ENCODE data around the gene MRM3.
"Not testable (repeated sequence)": the region's sequence is repeated elsewhere in the genome, so short reads cannot be mapped to it uniquely, and the experiment has no call there.

MRM3 gene

GRCh38 chr17:795721-796120 is 13.6 kb downstream of the MRM3 start:
- DNase-seq (ENCODE audit: low read depth in 2 of 3, low spot score in 1 of 3): no peak

DNA sequence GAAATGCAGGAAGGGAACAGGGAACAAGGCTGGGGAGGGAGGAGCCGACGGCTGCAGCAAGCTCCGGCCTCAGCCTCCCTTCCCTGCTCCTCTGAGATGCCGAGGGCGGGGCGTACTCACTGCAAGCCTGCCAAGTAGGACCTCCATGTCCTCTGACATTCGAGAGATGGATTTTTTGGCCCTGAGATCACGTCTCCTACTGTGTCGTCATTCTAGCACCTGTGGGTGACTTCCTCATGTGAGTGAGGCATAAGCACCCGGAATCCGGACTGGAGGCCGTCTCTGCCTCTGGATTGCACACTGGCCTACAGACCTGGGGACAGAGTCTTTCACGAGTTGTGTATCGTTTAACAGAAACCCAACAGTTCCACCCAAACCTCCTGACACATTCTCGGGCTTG is 14.5 kb downstream of the MRM3 start:
- no peak for DNase-seq (ENCODE audit: low read depth in 2 of 3, low spot score in 1 of 3)

- DNase-seq (ENCODE audit: low read depth in 2 of 3, low spot score in 1 of 3): no peak
Observed at GRCh38 chr17:797236-797840, 15.2 kb downstream of the MRM3 start.

DNA sequence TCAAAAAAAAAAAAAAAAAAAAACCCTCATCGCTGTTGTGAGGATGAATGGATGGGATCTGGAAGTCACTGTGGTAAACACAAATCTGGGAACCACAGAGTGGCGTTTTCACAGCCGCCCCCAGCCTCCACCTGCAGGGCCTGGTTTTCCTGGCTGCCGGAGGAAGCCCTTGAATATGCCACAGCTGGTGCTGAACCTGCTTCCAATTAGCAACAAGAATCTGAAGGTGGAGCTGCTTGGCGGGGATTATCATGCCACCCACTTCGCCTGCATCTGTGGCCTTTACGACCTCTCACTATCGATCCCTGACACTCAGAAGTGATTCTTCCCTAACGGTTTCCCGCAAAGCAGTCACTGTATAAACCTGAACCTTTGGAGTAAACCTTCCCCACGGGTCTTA is 16.1 kb downstream of the MRM3 start:
- no peak for DNase-seq (ENCODE audit: low read depth in 2 of 3, low spot score in 1 of 3)

DNA sequence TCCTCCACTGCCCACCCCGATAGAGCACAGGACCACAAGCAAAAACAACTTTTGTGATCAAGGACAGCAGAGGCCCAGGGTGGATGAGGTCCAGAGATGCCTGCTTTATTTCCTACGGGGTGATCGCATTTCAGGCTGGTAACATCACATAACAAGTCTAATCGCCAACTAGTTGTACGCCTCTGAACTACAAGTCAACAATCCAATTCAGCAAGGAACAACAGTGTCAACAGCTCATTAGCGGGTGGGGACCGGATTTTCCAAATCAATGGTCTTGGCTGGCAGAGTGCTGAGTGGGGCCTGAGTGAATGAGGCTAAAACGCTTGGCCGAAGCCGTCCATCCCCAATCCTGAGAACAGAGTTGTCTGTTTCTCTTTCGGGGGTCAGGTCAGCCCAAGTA is 17.1 kb downstream of the MRM3 start:
- DNase-seq (ENCODE audit: low read depth in 2 of 3, low spot score in 1 of 3): no peak

DNA sequence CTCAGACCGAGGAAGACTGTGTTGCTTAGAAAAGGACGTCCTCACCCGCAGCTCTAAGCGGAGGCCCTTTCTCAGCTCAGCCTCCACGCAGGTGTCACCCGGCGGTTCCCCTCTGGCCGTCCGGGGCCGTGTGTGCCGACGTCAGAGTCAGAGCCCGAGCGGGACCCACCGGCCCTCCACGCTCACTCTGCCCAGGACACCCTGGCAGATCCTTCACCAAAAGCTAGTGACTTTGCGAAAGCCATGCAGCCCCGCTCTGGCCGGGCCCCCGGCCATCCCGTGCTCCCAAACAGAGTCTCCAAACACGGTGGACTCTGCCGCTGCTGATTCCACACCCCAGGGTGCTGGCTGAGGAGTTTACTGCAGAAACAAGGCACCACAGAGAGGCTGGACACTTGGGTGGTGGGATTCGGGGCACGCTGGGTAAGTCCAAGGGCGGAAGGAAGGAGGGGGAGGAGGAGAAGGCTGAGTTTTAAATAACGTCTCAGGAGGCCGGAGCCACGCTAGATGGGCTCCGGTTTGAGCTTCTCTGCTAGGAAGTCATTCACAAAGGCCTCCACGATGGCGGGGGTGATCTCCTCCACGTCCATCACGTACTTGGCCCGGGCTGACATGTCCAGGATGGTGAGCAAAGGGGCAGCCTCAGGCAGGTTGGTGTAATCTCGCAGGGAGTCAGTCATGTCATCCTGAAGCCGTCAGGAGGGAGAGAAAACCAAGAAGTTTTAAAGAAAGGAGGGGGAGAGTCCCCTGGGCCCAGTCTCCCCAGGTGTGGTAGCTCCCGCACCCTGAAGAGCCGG is 18.5 kb downstream of the MRM3 start:
- DNase-seq (ENCODE audit: low read depth in 2 of 3, low spot score in 1 of 3): no peak

GRCh38 chr17:801660-802059 is 19.5 kb downstream of the MRM3 start:
- no peak for DNase-seq (ENCODE audit: low read depth in 2 of 3, low spot score in 1 of 3)

DNA sequence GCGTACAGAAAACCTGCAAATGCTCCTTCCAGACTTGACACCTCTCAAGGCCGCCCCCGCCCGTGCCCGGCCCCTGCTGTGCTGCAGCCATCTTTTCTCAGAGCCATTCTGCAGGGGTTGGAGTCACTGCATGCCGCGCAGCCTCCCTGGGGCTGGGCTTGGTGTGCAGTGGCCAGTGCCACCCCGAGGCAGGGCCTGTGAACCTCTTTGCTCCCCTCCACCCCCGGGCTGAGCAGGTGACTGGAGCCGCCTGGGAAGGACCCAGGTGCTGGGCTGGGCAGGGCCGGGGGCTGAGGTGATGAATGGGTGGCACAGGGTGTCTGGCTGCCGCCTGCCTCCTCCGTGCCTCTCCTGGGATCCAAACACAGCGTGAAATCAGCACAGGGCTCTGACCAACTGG is 20.3 kb downstream of the MRM3 start:
- no peak for DNase-seq (ENCODE audit: low read depth in 2 of 3, low spot score in 1 of 3)

DNA sequence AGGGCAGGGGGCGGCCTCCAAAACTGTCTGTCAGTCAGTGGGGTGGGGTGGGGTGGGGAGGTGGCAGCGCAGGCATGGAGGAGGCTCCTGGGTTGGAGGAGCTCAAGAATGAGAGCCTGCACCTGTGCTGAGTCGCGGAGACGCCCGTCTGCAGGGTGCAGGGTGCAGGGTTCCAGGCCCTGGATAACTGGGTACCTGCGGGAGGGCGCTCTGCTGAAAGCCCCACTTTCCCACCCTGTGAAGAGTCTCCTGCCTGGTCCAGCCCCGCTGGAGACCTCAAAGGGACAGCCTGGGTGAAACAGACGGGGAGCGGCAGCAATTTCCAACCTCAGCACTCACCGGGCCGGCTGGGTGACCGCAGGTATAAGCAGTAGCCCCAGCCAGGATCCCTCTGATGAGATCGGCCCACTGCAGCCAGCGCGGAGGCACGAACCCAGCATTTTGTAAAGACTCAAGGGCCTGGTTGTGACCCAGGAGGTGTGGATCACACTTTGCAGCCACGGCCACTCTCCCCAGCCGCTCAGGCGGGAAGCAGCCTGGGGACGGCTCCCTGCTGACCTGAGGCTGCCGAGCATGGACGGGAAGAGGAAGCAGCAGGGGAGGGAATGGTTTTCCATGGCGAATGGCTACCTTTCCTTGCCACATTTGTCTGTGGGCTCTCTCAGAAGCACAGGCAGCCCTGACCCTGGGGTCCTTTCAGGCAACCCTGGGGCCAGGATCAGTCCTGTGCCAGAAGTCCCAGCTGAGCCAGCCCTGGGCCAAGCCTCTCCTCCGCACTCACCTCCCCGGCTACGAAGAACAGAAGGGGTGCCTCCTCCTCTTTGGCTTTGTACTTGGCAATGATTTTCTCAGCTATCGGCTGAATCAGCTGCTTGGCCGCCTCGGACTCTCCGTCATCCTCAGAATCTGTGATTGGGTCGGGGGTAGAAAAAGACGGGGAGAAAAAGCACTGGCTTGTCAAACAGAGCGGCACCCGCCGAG is 21.0 kb downstream of the MRM3 start:
- DNase-seq (ENCODE audit: low read depth in 2 of 3, low spot score in 1 of 3): no peak

- no peak for DNase-seq (ENCODE audit: low read depth in 2 of 3, low spot score in 1 of 3)
Observed at GRCh38 chr17:804541-805435, 22.6 kb downstream of the MRM3 start.

DNA sequence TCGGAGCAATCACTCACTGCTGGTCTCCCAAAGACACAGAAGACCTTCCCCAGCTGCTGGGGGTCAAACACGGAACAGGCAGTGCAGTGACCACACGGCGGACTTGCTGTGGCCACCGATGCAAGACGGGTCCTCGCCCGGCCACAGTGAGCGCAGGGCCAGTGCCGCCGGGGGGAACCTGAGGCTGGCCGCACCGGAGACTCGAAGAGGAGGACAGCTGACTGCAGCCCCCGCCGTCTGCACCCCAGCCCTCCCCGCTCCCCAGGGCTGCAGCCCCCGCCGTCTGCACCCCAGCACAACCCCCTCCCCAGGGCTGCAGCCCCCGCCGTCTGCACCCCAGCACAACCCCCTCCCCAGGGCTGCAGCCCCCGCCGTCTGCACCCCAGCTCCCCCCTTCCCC is 23.7 kb downstream of the MRM3 start:
- DNase-seq (ENCODE audit: low read depth in 2 of 3, low spot score in 1 of 3): not testable (repeated sequence)

- DNase-seq (ENCODE audit: low read depth in 2 of 3, low spot score in 1 of 3): no peak
Observed at GRCh38 chr17:806346-806745, 24.2 kb downstream of the MRM3 start.

- no peak for DNase-seq (ENCODE audit: low read depth in 2 of 3, low spot score in 1 of 3)
Observed at GRCh38 chr17:806781-807522, 24.8 kb downstream of the MRM3 start.

DNA sequence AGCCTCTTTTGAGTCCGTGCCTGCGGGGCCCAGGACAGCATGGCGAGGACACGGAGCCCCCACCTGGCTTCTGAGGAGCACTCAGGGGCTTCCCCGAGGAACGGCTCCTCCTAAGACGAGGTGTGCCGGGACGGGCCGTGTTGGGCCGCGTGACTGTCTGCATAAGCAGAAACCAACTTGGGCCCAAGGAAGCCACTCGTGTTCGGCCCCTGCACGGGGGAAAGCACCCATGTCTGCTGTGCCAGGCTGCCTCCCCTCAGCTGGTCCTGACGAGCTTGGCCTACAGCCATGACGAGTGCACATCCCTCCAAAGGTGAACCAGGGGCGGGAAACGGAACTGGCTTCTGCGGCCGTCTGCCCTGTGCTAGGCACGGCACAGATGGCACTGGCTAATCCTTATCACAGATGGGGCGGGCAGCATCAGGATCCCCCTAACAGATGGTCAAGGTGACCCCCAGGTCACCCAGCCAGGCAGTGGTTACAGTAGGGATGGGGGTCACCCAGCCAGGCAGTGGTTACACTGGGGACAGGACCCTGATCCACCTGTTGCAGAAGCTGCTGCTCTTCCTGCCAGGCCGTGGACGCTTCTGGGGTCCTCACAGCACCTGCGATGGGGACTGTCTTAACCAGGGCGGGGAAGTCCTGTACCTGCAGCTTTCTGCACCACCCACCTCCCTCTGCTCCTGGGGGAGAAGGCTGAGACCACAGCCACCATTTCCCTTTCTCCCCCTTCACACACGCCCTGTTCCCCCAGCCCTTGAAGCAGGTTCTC is 25.6 kb downstream of the MRM3 start:
- DNase-seq (ENCODE audit: low read depth in 2 of 3, low spot score in 1 of 3): no peak

GRCh38 chr17:811051-811784 is 29.1 kb downstream of the MRM3 start:
- no peak for DNase-seq (ENCODE audit: low read depth in 2 of 3, low spot score in 1 of 3)

DNA sequence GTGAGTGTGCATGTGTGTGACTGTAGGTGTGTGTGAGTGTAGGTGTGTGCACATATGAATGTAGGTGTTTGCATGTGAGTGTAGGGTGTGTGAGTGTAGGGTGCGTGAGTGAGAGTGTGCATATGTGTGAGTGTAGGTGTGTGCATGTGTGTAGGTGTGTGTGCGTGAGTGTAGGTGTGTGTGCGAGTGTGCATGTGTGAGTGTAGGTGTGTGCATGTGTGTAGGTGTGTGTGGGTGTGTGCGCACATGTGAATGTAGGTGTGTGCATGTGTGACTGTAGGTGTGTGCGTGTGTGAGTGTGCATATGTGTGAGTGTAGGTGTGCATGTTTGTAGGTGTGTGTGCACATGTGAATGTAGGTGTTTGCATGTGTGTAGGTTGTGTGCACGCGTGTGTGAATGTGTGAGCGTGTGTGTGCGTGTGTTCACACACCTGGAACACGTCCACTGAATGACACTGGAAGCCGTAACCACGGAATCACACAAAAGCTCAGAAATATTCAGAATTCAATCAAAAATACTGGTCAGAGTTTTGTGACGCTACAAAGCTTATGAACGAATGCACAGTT is 30.6 kb downstream of the MRM3 start:
- DNase-seq (ENCODE audit: low read depth in 2 of 3, low spot score in 1 of 3): no peak

- DNase-seq (ENCODE audit: low read depth in 2 of 3, low spot score in 1 of 3): no peak
Observed at GRCh38 chr17:814371-814770, 32.2 kb downstream of the MRM3 start.

DNA sequence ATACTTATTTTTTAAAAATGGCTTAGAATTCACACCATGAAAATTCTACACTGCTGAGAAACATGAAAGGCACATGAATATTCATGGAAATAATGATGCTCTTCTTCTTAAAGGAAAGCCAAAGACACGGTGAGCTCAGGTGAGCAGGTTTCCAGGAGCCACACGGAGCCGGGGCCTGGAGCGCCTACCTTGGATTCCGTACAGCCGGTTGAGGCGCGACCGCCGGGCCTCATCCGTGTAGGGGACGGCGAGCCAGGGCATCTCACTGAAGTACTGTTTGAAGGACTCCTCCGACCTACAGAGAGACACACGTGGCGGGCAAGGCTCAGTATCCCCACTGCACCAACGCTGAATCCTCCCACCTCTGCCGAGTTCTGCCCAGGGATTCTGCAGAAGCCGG is 37.1 kb downstream of the MRM3 start:
- no peak for DNase-seq (ENCODE audit: low read depth in 2 of 3, low spot score in 1 of 3)
